GM12801 (cell line): ENCODE results near the gene SIPA1L3.

ENCODE experiments used
- TF ChIP-seq, protein P1 (sequence below): IDR thresholded peaks from one replicate; pipeline ENCODE4 v1.5.1; 2011; ENCODE audit warnings: control low read depth; ENCODE audit not compliant: insufficient read length; ENCODE audit errors: extremely low read depth

SIPA1L3 gene

DNA sequence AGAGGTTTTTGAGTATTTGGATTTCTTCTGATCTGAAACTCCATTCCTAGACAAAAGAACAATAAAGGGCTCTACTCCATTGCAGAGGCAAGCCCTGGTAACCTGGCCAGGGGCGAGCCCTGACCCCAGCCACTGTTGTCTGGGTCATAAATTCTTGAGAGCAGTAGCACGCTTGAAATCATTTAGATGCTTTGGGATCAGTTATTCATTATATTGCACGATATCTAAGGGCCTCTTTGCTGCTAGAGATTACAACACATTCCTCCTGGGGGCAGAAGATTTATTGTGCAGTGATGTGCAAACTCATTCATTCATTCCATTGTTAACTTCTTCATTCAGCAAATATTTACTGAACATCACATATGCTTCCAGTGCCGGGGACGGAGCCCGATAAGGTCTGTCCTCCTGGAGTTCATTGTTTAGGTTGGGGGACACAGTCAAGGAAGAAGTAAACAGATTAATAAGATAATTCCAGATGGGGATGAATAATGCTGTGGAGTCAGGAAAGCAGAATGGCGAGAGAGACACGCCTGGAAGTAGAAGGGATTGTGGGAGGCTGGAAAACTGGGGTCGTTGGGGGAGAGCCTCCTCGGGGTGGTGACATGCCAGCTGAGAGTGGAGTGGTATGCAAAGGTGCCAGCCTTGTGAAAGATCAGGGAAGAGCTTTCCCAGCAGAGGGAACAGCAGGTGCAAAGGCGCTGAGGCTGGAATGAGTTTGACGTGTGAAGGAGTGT is 34.9 kb downstream of the SIPA1L3 start:
- TF ChIP-seq, protein P1, sequence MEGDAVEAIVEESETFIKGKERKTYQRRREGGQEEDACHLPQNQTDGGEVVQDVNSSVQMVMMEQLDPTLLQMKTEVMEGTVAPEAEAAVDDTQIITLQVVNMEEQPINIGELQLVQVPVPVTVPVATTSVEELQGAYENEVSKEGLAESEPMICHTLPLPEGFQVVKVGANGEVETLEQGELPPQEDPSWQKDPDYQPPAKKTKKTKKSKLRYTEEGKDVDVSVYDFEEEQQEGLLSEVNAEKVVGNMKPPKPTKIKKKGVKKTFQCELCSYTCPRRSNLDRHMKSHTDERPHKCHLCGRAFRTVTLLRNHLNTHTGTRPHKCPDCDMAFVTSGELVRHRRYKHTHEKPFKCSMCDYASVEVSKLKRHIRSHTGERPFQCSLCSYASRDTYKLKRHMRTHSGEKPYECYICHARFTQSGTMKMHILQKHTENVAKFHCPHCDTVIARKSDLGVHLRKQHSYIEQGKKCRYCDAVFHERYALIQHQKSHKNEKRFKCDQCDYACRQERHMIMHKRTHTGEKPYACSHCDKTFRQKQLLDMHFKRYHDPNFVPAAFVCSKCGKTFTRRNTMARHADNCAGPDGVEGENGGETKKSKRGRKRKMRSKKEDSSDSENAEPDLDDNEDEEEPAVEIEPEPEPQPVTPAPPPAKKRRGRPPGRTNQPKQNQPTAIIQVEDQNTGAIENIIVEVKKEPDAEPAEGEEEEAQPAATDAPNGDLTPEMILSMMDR: no peak

DNA sequence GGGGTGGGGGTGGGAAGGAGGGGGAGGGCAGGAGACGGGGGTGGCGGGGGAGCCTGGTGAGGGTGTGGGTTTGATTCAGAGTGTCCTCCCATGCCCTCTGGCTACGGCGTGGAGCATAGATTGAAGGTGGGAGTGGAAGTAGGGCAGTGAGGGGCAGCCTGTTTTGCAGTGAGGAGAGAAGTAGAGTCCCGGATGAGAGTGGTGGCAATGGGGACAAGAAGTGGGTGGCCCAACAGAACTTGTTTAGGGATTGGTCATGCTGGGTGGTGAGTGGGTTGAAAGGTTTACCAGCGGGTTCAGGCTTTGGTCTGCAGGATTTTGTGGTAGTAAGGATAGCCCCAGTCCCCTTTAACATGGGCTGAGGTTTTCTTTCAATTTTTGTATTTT is 35.5 kb downstream of the SIPA1L3 start:
- TF ChIP-seq, protein P1: no peak

DNA sequence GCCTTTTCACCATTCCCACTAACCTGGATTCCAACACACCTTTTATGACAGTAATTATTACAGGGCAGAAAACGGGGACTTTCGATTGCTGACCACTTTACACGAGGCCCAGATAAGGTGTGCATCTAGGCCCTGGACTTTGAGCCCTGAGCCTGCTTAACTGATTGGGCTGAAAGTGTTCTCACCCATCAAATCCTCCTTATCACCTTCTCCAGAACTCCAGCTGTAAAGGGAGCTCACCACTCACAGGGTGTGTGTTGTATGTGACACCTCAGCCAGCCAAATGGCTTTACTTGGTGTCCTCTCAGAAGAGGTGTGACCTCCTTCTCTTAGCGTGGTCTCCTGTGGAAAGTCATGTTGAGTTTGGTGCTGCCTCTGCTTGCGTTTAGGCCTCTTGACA is 36.5 kb downstream of the SIPA1L3 start:
- TF ChIP-seq, protein P1: no peak

DNA sequence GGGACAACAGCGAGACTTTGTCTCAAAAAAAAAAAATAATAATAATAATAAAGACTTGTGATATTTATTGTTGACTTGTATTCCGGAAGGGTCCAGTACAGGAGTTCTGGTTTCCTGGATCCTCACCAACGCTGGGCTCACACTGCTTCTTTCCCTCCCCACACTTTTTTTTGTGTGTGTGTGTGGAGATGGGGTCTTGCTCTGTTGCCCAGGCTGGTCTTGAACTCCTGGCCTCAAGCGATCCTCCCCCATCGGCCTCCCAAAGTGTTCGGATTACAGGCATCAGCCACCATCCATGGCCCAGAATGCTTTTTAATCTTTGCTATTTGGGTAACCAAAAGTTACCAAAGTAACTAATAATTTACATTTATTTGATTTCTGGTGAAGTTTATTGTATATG is 39.1 kb downstream of the SIPA1L3 start:
- TF ChIP-seq, protein P1: no peak

DNA sequence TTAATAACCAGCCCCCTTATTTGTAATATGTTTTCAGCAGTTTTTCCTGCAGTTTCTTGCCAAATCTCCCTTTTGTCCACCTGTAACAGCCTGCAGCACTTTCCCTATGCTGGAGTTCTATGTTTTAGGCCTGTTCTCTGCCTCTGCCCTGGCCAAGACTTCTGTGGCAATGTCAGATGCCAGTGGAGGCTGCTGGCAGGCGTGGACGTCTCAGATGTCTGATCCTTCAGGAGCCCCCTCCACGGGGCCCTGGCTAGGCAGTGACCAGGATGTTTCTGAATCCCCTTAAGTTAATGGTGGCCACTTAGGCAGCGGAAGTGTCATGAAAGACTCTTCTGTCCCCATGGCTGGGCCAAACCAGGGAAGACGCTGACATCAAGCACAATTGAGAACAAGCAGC is 40.8 kb downstream of the SIPA1L3 start:
- TF ChIP-seq, protein P1: no peak

DNA sequence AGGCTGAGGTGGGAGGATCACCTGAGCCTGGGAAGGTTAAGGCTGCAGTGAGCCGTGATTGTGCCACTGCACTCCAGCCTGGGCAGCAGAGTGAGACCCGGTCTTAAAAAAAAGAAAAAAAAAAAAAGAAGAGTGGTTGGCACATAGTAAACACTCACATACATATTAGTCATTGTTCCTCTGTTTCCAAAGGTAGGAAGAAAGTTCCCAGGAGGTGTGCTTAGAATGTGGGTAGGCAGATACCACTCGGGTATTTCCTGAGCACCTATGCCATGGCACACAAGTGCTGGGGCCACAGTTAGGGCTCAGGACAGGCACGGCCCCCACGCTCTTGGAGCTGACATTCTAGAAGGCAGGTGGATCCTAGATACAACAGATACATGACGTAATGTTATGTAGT is 41.4 kb downstream of the SIPA1L3 start:
- TF ChIP-seq, protein P1: no peak

DNA sequence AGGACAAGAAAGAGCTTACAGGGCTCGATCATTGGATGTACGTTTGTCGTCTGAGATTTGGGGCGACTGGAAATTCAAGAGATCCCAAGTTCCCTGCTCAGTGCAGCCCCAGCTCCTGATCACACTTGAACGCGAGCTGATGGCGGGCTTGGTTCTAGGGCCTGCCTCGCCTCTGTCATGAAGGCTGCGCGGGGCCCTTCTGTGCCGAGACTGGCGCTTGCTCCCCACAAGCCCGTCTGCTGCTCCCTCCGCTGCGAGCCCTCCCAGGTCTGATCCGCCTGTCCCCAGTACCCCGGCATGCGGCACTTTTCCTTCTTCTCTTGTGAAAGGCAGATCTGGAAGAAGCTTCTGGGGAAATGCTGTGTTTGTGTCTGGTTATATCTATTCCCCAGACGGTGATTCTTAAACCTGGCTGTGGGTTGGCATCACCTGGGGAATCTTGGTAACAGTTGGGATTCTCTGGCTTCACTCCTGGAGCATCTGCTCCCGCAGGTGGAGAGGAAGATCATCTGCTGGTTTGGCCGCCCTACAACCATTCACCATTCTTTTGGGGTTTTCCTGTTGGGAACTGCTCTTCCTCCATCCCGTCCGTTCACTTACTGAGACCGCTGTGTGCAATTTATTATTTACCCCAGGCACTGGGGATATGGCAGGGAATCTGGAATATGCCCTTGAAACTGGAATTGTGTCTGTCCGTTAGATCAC is 43.6 kb downstream of the SIPA1L3 start:
- TF ChIP-seq, protein P1: no peak
